GM21529 (cell line): ENCODE data around the gene DNASE1.

Source experiments
- ATAC-seq: cut with Tn5 transposase; IDR thresholded peaks from one replicate; pipeline ENCODE4 v1.9.1; 2021; ENCODE audit not compliant: unreplicated experiment

DNASE1 gene

GRCh38 chr16:3661922-3662321 lies 7.4 kb downstream of the DNASE1 start:
- no peak for ATAC-seq

GRCh38 chr16:3662601-3663000 lies 8.1 kb downstream of the DNASE1 start:
- ATAC-seq: no peak

- ATAC-seq: no peak
Measured at GRCh38 chr16:3664187-3664896, 9.9 kb downstream of the DNASE1 start.

GRCh38 chr16:3665508-3665907 lies 11.0 kb downstream of the DNASE1 start:
- no peak for ATAC-seq

GRCh38 chr16:3668626-3669025 lies 14.1 kb downstream of the DNASE1 start:
- no peak for ATAC-seq

GRCh38 chr16:3669082-3669481 lies 14.6 kb downstream of the DNASE1 start:
- no peak for ATAC-seq

- ATAC-seq: no peak
Measured at GRCh38 chr16:3670711-3671110, 16.2 kb downstream of the DNASE1 start.

- no peak for ATAC-seq
Measured at GRCh38 chr16:3671424-3671823, 16.9 kb downstream of the DNASE1 start.

- ATAC-seq: no peak
Measured at GRCh38 chr16:3672571-3673041, 18.1 kb downstream of the DNASE1 start.

GRCh38 chr16:3673201-3673600 lies 18.7 kb downstream of the DNASE1 start:
- no peak for ATAC-seq

GRCh38 chr16:3673676-3674377 lies 19.3 kb downstream of the DNASE1 start:
- ATAC-seq: no peak

GRCh38 chr16:3674513-3675295 lies 20.2 kb downstream of the DNASE1 start:
- no peak for ATAC-seq

- ATAC-seq: no peak
Measured at GRCh38 chr16:3675601-3676130, 21.2 kb downstream of the DNASE1 start.

- no peak for ATAC-seq
Measured at GRCh38 chr16:3677994-3678393, 23.5 kb downstream of the DNASE1 start.

- ATAC-seq: no peak
Measured at GRCh38 chr16:3681206-3681605, 26.7 kb downstream of the DNASE1 start.

GRCh38 chr16:3687021-3687420 lies 32.5 kb downstream of the DNASE1 start:
- ATAC-seq: no peak

- no peak for ATAC-seq
Measured at GRCh38 chr16:3687792-3688191, 33.3 kb downstream of the DNASE1 start.

- no peak for ATAC-seq
Measured at GRCh38 chr16:3689731-3690130, 35.2 kb downstream of the DNASE1 start.

GRCh38 chr16:3690470-3690928 lies 36.0 kb downstream of the DNASE1 start:
- ATAC-seq: no peak

GRCh38 chr16:3690980-3691720 lies 36.7 kb downstream of the DNASE1 start:
- ATAC-seq: no peak

- no peak for ATAC-seq
Measured at GRCh38 chr16:3691761-3692160, 37.3 kb downstream of the DNASE1 start.
